Iris pigment epithelial cell (primary cell): Measurements from ENCODE around the gene AHSG.

Source experiments
- DNase-seq: peaks from one replicate; pipeline ENCODE4 v3.0.0-alpha.2; 2011; ENCODE audit warnings: low read depth

Gene AHSG

DNA sequence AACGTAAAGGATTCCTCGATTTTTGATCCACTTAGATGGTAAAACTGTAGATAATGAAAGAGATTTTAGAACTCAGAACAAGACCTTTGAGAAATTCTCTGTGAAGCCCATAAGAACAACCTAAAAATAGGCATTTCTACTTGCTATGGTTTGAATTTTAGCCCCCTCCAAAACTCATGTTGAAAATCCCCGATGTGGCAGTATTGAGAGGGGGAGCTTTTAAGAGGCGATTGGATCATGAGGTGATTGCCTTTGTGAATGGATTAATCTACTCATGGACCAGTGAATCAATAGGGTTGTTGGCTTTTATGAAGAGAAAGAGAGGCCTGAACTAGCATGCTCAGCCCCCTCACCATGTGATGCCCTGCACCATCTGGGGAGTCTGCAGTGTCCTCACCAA lies 20.2 kb upstream of the AHSG start:
- DNase-seq = no peak

- no peak for DNase-seq
Measured at GRCh38 chr3:186593862-186594261, 19.0 kb upstream of the AHSG start.

GRCh38 chr3:186594591-186595113 lies 18.2 kb upstream of the AHSG start:
- DNase-seq = no peak

- DNase-seq = peak; percentile 39
Measured at GRCh38 chr3:186596568-186597287, 16.1 kb upstream of the AHSG start.

DNA sequence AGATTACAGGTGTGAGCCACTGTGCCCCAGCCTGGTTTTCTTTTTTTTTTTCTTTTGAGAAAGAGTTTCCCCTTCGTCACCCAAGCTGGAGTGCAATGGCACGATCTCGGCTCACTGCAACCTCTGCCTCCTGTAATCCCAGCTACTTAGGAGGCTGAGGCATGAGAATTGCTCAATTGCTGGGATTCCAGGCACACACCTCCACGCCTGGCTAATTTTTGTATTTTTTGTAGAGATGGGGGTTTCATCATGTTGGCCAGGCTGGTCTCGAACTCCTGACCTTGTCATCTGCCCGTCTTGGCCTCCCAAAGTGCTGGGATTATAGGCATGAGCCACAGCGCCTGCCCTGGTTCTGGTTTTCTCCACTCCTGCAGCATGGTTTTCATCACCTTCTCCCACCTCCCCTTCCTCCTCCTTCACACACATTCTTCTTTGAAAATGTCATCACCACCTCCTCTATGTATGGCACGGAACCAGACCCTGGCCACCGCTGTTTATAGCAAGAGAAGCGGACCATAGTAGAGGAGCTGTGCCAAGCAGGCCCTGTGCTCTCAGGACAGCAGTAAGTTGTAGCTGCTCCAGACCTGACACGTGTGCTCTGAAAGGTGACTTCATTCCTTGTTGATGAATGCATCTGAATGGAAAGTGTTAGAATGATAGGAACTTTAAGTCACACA lies 14.6 kb upstream of the AHSG start:
- DNase-seq = peak; percentile 39

DNA sequence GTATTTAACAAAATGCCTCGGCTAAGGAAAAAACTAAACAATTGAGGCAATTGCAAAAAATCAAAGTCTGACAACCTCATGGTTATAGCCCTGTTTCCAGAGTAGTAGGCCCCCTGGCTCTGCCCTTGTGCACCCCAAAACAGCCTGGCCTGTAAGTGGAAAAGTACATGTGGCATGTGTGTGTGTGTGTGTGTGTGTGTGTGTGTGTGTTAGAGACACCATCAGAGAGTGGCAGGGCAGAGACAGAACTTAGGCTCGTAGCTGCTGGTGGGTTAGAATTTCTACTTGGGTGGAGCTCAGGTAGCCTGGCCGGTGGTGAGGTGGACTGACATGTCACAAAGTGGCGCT lies 14.1 kb upstream of the AHSG start:
- DNase-seq = no peak

GRCh38 chr3:186599142-186599784 lies 13.6 kb upstream of the AHSG start:
- no peak for DNase-seq

DNA sequence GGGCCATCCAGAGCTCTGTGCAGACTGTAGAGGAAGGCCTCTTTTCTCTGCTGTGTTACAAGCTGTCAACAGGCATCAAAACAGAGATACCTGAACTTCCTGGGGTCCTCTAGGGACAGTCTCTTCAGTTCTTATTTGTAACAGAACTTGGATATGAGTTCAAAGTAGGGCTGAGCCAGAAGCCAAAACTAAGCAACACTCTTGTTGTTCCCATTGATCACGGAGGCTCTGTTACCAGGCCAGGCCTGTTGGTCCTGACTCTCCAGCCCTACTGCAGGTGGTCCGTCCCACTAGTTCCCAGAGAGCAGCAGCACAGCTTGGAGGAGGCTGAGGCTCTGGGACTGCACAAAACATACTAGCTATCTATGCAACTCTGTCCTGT lies 13.1 kb upstream of the AHSG start:
- DNase-seq = no peak

DNA sequence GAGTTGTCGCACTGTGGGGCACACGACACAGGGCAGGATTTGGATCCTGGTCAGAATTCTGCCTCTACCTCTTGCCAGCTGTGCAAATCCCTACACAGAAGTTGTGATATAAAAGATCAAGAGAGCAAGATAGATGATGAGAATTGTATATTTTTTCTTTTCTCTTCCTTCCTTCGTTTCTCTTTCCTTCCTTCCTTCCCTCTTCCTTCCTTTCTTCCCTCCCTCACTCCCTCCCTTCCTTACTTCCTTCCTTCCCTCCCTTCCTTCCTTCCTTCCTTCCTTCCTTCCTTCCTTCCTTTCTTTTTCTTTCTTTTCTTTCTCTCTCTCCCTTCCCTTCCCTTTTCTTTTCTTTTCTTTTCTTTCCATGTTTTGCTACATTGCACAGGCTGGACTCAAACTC lies 12.0 kb upstream of the AHSG start:
- DNase-seq = no peak

- DNase-seq = no peak
Measured at GRCh38 chr3:186603159-186603558, 9.7 kb upstream of the AHSG start.

DNA sequence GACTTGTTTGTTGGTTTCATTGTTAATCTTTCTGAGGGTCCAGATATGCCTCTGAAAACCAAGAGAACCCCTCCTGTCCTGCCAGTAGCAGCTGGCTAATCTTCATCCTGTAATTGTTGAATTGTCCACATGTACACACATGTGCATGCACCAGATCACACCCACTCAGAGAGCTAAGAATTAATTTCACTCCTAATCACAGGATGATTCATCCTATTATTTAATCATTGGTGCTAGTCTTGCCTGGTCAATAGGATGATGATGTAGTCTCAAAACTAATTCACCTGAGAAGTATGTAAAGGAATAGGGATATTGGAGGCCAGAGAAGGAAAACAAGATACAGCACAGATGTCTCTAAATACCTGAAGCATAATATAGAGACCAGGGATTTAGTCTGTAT lies 7.8 kb upstream of the AHSG start:
- no peak for DNase-seq

- DNase-seq = no peak
Measured at GRCh38 chr3:186605561-186606545, 7.0 kb upstream of the AHSG start.

DNA sequence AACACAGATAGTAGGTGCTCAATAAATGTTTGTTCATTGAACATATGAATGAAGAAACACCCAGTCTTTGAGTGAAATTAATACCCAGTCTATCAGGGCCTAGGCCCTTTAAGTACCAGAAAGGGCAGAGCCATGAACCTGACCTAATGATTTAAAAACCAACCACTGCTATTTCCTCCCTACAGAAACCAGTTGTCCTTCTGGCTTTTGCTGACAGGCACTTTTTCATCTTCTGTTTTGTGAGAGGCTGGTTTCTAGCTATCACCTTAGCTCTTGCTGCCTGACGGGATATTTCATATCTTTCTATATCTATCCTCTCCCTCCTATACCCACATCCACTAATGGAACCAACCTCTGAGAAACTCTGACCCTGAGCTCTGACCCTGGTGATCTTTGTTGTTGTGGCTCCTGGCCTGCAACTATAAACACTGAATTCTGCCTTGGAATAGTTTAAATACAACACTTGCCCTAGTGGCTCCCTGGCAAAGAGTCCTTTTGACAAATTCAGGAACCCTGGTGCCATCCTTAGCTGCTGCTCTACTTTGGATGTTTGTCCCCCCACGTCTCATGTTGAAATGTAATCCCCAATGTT lies 4.1 kb upstream of the AHSG start:
- no peak for DNase-seq

DNA sequence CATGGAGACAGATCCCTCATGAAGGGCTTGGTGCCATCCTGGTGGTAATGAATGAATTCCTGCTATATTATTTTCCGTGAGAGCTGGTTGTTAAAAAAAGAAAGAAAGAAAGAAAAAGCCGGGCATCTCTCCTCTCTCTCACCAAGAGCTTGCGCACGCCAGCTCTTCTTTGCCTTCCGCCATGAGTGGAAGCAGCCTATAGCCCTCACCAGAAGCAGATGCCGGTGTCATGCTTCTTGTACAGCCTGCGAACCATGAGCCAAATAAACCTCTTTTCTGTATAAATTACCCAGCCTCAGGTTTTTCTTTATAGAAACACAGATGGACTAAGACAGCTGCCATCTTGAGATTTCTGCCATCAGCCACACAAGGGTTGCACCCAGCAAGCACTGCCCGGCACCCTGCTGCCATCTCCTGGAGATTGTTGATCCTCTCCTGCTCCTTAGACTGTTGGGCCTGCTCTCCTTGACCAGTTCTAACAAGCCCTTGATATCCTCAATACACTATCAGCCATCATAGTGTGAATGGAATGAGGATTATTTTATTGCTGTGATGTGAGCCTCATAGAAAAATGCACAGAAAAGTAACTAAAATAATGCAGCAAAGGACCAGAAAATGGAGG lies 3.5 kb upstream of the AHSG start:
- peak; percentile 21 for DNase-seq

DNA sequence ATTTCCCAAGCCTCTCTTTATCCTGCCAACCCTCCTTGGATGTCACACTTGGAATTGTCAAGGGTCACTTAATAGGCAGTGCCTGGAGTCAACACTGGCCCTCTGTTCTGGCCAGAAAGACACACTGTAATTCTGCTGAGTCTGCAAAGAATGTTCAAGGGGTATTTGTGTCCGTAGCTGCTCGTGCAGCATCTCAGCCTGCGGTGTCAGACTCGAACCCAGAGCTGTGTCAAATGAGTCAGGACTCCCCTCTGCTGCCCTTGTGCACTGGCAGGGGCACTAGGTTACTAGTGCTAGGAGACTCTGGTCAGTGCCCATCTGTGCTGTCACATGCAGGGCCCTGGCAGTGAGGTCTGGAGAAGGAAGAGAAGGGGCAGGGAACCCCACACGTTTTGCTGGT lies 795 bp upstream of the AHSG start:
- no peak for DNase-seq

GRCh38 chr3:186613637-186614265 lies 891 bp downstream of the AHSG start:
- DNase-seq = no peak

- no peak for DNase-seq
Measured at GRCh38 chr3:186614266-186614596, 1.4 kb downstream of the AHSG start.

GRCh38 chr3:186614597-186615483 lies 2.0 kb downstream of the AHSG start:
- DNase-seq = peak; percentile 61

- DNase-seq = no peak
Measured at GRCh38 chr3:186616299-186616617, 3.4 kb downstream of the AHSG start.
